Fibroblast of gingiva (primary cell): ENCODE results near the gene NRG2.
A peak's percentile ranks its signal among the peaks of the same experiment; 100 is the strongest.

Experiments
- DNase-seq: peaks from one replicate; pipeline ENCODE4 v3.0.0-alpha.2; 2011; ENCODE audit warnings: low read depth

The NRG2 gene

DNA sequence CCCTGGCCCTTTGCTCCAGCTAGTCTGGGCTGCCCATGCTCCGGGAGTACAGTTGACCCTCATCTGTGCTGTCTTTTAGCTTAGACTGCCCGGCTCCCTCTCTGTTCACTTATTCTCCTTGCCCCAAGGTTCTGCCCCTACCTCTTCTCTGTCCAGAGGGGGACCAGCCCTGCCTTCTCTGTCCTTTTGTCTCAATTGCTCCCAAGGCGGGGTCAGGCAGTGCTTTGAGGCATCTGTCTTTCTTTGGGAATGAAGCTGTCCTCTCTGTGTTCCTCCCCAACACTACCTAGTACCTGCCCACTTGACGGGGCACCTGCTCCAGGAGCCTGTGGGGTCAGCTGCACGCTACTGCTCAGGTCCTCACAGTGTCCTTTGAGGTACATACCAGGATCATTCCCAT, 188.1 kb downstream of the NRG2 start:
- no peak for DNase-seq

DNA sequence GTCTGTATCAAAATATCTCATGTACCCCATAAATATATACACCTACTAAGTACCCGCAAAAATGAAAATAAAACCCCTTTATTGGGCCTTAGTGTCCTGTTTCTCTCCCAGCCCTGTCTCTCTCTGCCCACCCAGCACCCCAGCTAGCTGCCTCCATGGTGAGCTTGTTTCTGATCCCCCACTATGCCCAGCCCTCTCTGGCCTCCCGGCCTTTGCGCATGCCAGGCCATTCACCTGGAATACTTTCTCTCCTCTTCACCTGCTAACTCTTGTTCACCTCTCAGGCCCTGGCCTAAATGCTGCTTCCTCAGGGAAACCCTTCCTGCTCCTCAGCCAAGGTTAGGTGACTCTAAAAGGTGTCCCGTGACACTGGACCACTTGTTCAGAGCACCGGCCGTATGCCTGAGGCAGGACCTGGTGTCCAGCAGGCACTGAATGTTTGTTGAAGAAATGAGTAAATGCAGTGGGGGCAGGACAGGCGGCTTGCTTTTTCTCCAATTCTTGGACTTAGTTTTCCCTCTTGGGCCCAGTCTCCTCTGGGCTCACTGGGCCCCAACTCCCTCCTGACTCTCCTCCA, 189.0 kb downstream of the NRG2 start:
- DNase-seq: no peak

DNA sequence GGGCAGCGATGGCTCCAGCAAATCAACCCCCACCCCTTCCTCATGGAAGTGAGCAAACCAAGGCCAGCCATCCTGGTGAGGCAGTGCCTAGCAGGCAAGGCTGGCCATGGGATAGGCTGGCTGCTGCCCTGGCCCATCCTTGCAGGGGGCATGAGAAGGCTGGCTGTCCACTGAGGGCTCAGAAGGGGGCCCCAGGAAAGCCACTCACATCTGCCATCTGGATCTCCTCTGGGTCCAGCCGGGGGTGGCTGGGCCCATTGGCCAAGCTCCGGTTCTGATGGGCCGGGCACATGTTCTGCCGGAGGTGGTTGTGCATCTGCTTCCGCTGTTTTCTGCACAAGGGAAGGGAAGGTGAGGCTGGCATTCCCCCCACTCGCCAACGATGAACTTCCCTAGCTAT, 190.4 kb downstream of the NRG2 start:
- no peak for DNase-seq

- no peak for DNase-seq
Observed at GRCh38 chr5:139851558-139851957, 191.5 kb downstream of the NRG2 start.

- DNase-seq: no peak
Observed at GRCh38 chr5:139850423-139851016, 192.6 kb downstream of the NRG2 start.

GRCh38 chr5:139849942-139850341, 193.2 kb downstream of the NRG2 start:
- DNase-seq: no peak

DNA sequence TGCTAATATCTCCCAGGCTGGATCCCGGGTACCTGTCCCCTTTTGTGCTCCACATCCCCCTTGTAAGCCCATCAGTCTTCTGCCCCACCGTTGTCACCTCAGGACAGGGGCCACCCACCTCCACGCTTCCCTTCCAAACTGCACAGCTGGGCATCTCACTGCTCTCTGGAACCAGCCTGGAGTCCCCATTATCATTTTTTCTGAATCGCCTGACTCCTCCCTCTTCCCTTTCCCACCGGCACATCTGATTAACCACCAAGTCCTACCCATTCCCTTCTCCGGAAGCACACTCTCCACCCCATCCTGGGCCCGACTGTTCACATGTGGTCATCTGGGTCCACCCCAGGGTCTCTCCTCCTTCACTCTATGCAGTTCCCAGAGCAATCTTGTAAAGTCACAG, 193.6 kb downstream of the NRG2 start:
- DNase-seq: no peak

DNA sequence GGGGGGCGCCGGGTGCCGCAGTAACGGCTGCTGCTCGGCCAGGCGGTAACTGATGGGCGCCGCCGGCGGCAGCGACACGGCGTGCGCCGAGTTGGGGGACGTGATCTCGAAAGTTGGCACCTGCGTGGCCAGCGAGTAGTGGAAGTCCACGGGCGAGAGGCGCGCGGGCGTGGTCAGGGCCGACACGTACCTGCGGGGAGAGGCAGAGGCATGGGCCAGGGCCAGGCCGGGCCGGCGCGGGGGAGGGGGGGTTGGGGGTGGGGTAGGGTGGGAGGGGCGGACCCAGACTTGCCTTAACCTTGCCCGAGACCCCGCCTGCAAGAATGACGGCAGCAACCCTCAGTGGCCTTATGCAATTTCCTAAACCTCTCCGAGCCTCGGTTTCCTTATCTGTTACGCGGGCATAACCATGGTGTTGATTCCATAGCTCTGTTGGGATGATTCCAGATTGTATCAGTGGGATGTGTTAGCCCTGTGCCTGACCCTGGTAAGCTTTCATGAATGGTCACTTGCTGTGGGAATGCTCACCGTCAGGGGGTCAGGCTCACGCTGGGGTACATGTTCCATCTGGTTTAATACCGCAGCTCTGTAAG, 194.5 kb downstream of the NRG2 start:
- DNase-seq: no peak

DNA sequence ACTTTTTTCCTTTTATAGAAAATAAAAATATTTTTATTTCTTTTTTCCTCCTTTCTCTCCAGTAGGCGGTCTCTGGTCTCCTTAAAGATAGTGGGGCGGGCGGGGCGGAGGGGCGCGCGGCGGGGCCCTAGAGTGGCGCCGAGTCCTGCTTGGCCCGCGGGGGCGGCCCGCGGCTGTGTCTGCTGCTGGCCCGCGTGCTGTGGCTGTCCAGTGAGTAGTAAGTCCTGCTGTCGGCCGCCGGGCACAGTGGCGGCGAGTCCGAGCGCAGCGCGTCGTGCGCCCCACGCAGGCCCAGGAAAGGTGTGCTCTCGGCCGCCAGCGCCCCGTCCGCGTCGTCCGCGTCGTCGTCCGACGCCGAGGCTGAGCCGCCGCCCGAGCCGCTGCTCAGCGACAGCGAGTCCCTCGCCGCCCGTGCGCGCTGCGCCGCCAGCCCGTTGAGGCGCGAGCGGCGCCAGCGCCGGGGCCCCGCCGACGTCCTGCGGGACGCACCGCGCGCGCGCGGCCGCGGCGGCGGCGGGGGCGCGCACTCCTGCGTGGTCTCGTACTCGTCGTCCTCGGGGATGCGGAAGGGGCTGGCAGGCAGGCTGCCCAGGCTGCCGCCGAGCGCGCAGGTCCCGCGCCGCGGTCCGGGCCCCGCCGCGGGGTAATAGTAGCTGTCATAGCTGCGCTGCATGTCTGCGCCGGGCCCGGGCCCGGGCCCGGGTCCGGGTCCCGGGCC, 195.2 kb downstream of the NRG2 start:
- no peak for DNase-seq

DNA sequence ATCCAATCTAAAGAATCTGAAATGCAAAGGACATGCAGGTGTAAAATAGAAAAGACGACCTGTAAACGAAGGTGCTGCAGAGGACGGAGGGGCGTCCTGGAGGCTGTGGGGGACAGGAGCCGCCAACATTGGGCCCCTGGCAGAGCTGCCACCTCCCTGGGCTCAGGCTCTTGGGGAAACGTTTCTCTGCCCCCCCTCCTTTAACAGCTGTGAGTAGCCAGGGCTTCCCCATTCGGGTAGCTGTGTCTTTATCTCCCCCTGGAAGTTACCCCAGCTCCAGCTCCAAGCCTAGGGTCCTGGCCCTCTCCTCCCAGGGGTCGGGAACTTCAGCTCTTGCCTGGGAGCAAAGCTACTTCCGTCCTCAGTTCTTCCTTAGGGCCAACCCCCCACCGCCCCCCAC, 196.0 kb downstream of the NRG2 start:
- no peak for DNase-seq

- no peak for DNase-seq
Observed at GRCh38 chr5:139845846-139846681, 197.0 kb downstream of the NRG2 start.

- peak; percentile 63 for DNase-seq
Observed at GRCh38 chr5:139844472-139845145, 198.5 kb downstream of the NRG2 start.

DNA sequence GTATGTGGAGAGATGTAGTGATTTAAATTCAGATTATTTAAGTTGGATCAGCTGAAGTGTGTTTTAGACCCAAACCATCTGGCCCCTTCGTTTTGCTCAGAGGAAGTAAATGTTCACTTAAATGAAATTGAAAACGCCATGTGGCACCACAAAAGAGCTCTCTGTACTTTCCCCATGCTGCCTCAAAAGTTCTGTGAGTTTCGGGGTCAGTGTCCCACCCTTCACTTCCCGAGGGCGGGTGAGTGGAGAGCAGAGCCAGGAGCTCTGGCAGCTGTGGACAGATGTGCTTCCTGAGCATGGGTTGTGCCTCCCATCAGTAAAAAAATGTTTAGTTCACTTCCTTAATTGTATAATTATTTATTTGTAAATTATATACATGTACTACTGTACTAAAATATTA, 199.1 kb downstream of the NRG2 start:
- no peak for DNase-seq

DNA sequence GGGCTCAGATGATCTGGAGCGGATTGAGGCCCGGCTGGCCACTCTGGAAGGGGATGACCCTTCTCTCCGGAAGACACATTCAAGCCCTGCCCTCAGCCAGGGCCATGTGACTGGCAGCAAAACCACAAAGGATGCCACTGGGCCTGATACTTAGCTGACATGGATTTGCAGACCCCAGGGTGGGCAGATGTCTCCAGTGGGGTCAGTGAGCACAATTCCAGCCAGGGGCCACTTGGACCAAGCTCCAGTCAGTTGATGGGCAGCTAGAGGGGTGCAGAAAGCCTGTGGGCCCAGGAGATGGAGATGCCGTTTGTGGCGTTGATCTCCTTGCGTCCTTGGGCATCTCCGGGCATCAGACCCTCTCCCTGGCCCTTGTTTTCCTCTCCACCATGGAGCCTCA, 200.8 kb downstream of the NRG2 start:
- no peak for DNase-seq

GRCh38 chr5:139841549-139841948, 201.6 kb downstream of the NRG2 start:
- DNase-seq: no peak

DNA sequence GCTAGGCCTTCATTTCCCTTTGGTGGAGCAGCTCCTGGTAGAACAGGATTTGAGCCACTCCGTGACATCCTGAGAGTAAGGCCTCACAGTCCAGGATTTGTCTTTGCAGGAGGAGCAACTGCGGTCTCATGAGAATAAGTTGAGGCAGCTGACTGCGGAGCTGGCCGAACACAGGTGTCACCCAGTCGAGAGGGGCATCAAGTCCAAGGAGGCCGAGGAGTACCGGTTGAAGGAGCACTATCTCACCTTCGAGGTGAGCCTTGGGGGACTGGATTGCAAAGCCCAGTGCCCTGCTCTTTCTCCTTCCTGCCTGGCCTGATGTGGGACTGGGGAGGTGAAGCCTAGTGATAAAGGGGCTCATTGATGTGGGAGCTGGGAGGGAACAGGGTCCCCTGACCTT, 203.2 kb downstream of the NRG2 start:
- no peak for DNase-seq

GRCh38 chr5:139839232-139839815, 203.8 kb downstream of the NRG2 start:
- no peak for DNase-seq

DNA sequence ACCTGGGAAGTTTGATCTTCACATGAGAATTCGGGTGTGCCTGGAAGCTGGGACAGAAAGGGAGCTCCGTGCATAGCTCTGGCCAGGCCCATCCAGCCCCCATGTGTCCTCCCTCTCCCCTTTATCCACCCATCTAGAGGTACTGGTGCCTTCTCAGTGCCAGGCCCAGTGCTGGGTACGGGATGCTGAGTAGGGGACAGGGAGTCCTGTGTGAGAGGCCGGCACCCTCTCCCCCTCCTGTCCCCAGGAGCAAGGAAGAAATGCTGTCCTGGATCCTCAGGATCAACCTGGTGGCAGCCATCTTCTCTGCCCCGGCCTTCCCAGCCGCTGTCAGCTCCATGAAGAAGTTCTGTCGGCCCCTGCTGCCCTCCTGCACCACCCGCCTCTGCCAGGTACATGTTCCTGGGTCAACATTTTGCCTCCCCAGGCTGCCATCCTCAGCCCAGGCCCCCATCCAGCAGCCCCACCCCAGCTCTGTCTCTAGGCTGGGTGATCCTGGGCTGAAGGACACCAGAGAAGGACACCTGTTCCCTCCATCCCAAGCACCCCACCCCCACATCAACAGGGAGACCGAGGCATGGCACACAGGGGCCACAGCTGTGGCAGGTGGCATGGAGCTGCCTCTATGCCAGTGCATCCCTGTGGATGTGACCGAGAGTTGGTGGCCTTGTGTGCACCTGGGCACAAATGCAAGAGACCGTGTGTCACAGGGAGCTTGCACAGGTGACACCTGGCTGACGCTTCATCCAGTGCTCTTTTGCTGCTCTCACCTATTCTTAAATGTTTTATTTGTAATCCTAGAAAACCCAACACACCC, 204.5 kb downstream of the NRG2 start:
- no peak for DNase-seq

GRCh38 chr5:139837711-139838380, 205.3 kb downstream of the NRG2 start:
- no peak for DNase-seq
